Stimulated activated CD4-positive, alpha-beta T cell treated with anti-CD3 and anti-CD28 coated beads, TNF-alpha, amount 100 ng/mL, for 24 hours (primary cell): ENCODE results near the gene GALNTL6.
"Not testable (repeated sequence)": the region's sequence is repeated elsewhere in the genome, so short reads cannot be mapped to it uniquely, and the experiment has no call there.

Experiments
- DNase-seq, 3 experiments: peaks; one replicate each; pipeline ENCODE4 v3.0.0-alpha.2; 2020; ENCODE audit warnings: low read depth in 3 of 3

The GALNTL6 gene

DNA sequence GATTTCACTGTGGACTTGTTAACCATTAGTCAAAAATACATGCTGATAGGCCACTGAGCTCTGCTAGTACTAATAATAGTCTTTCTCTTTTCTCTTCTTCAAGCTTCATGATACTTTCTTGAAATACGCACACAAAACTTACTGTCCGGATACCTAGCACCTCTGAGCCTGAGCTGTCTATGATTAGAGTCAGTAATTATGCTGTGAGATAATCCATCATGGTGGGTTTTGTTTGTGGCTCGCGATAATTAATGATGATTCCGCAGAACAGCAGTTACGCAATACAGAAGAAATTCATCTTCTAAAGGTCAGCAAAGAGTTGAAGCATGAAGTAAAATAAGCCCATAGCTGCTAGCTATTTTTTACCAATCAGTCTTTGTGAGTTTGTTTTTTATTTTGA lies 843.9 kb downstream of the GALNTL6 start:
- DNase-seq, result no peak

DNA sequence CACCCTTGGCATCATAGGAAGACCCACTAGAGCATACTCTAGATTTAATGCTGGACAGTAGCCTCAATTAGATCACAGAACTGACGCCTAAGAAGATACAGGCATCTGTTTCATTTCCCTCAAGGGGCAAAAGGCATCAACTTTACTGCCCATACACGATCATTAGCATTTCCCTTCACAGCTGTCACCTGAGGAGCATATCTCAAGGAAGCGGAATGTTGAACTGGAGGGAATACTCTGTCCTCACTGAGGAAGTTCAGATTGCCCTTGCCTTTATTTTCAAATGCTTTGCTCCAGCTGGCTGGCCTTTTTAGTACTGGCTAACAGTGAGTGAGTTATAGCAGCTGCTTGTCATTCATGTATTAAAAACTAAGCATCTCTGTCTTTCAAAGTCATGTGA lies 847.0 kb downstream of the GALNTL6 start:
- no peak for DNase-seq

DNA sequence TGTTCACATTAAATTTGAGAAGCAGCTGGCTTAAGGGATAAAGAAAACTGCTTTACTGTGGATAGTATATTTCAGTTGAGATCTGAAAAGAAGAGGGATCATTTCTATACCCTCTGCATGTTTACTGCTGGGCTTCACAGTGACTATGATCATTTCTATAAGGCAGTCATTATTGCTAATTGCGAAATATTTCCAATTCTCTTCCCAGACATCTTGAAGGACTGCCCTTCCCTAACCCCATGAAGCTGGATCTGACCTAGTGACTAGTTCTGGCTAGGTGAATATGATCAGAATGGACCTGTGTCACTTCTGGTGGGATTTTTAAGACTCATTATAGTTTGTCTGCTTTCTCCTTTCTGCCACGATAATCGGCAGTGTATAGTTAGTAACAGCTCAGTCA lies 848.9 kb downstream of the GALNTL6 start:
- DNase-seq, result no peak

DNA sequence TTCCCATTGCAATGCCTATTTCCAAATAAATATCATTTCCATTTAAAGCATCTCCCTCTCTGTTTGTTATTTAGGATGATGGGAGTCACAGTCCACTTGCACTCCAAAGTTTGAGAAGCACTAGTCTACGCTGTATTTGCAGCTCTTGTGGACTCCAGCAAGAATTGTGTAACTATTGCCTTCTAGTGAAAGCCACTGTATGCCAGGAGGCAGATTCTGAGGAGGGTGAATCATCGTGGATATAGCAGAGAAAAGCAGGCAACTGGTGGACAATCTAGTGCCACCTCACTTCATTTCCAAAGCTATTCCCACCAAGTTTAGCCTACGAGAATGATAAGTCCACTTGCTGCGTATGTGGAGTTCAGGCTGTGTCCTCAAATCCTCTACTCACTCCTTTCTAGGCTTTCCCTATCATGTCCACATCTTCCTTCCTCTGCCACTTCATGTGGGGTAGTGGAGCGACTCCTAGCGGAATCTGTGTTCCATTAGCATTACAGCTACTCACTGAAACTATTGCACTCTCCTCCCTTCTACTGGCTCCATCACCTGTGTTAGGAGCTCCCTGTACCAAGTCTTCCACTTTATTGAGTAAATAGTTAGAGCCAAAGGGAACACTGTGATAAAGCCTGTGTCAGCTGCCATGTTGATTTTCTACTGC lies 853.6 kb downstream of the GALNTL6 start:
- DNase-seq, result no peak

DNA sequence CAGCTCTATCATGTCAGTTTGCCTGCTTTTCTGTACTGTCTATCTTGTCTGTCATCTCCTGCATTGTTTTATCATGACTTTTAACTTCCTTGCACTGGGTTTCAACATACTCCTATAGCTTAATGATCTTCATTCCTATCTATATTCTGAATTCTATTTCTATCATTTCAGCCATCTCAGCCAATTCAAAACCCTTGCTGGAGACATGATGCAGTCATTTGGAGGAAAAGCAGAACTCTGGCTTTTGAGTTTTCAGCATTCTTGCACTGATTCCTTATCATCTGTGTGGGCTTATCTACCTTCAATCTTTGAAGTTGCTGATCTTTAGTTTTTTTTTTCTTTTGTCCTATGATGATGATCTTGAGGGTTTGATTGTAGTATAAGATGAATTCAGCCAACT lies 861.6 kb downstream of the GALNTL6 start:
- no peak for DNase-seq

DNA sequence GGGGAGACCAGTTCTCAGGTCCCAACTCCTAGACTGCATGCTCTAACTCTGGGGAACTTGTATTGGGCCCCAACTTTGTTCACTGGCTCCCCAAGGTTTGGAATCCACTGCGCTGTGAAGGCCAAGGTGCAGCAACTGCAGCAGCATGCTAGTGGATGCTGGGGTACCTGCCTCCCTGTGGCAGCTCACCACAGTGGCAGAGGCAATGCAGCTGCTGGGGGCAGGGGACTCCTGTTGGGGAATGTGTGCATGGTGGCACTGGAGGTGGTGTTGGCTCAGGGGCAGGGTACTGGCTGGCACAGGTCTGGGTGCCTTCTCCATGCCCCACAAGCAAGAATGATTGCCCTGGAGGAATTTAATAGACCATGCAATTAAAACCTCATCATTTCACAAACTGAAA lies 862.0 kb downstream of the GALNTL6 start:
- DNase-seq, result no peak

DNA sequence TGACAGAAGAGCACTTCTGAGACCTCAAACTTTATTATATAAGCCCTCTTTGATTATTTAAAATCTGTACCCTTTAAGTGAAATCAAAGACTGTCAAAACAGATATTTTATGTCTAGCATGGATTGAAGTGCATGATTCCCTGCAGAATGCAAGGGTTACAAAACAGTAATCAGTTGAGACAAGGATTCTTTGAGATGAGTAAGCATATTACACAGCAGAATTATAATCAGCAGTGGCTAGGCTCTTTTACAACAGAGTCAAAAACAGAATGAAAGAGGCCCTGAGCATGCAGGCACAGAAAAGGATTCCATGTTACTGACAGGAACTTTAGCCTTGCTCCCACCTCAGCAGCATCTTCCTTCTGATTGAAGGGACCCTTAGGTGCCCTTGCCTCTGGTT lies 867.5 kb downstream of the GALNTL6 start:
- no peak for DNase-seq

DNA sequence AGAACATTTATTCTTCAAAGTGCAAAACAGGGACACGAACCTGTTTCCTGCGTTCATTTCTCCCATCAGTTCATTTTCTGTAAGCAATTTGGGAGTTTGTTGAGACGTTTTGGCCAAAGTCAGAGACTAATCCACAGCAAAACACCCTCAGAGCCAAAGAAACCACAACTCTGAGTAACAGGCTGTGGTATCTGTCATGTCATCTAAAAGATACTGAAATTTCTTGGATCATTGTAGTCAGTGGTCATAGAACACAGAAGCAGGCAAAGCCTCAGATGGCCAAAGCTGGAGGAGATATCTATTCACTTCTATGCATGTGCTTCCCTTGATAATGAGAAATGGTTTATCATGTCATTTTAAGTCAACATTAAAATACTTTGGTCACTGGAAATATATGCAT lies 869.8 kb downstream of the GALNTL6 start:
- no peak for DNase-seq

DNA sequence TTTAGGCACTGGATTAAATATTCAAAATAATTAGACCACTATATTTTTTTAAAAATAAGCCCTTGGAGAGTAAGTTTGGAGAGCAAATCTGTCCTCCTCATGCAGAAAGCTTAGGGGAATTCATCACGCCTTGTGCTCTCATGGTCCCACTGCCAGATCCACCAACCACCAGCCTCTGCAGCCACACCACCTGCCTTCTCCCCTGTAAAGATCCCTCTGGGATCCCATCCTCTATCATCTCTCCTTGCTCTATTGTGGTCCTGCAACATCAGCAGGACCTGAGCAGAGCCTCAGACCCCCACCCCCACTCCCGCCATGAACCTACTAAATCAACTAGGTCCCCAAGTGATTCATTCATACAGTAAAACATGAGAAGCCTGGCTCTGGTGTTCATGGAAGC lies 872.8 kb downstream of the GALNTL6 start:
- DNase-seq, result no peak

DNA sequence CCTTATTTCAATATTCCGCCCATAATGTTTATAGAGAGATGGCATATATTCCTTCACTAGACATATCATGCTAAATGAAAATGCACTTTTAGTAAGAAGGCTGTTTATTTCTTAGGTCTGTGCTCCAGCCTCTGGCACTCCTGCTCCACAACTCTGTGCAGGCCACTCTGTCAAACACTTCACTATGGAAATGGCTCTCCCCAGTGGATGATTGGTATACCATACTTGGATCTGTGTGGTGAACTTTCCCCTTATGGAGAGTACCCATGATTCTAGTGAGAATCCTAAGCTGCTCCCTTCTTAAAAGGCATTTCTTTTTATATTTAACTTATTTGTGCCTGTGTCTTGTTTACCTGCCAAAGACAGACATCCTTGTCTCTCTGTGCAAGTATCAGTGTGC lies 875.3 kb downstream of the GALNTL6 start:
- DNase-seq, result no peak

DNA sequence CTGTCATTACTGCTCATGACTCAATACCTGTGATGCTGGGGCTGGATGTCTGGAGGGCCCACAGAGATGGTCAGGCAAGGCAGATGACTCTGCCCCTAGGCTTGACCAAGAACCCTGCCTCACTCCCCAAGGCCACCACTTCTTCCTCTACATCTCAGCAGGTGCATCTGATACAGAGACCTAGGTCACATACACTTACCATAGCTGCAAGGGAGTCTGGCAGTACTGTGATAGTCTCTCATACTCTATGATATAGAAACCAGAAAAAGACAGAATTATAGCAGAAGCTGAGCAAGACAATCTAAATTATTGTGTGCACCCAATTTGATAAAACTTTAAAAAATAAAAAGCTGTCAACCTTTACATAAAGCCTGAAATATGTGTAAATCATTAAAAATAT lies 878.3 kb downstream of the GALNTL6 start:
- no peak for DNase-seq

DNA sequence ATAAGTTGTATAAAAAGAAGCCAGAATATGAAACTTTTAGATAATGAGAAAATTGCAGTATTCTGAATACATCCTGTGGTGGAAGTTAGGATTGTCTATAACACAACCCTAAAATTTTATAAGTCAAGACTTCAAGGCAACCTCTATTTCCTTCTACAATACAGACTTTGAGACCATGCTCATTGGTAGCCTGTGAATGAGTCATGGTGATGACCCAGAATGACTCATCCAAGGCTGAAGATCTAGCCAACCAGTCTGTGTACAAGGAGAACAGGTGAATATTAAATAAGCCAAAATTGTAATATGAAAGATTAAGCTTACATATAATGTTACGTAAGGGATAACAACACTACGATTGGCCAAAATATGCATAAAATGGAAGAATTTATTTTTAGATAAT lies 879.5 kb downstream of the GALNTL6 start:
- no peak for DNase-seq

DNA sequence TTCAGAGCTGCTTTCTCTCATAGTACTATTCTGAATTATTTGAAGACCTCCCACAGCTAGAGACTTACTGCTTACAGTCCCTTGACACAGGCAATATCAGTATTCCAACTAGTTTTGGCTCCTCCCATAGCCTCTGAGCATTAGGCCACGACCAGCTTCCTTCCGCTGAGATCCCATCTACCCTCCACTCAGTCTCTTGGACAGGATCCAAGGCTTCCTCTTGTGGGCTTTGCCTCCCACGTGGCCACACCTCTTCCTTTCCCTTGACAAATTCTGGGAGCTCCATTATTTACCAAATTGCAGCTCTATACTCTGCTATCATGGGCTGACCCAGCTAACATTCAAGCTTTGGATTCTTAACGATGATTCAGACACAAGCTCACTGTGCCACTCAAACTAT lies 885.1 kb downstream of the GALNTL6 start:
- DNase-seq, result no peak

DNA sequence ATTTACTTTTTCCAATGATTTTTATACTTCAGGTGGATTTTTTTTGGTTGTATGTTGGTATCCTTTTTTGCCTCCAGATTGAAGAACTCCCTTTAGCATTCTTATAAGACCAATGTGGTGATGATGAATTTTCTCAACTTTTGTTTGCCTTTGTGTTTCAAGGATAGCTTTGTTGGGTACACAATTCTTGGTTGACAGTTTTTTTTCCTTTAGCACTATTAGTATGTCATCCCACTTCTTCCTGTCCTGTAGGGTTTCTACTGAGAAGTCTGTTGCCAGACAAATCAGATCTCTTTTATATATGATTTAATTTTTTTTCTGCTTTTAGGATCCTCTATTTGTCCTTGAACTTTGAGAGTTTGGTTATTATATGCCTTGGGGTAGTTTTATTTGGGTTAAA lies 892.4 kb downstream of the GALNTL6 start:
- DNase-seq, result no peak

DNA sequence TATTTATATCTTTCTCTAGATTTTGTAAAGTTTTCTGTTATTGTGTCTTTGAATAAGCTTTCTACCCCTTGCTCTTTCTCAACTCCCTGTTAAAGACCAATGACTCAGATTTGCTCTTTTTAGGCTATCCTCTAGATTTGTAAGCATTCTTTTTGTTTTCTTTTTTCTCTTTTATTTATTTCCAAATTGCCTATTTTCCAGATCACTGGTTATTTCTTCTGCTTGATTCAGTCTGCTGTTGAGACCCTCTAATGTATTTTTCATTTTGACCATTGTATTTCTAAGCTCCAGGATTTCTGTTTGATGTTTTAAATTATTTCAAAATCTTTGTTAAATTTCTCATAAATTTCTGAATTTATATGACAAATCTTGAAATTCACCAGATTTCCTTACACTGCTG lies 892.8 kb downstream of the GALNTL6 start:
- no peak for DNase-seq

DNA sequence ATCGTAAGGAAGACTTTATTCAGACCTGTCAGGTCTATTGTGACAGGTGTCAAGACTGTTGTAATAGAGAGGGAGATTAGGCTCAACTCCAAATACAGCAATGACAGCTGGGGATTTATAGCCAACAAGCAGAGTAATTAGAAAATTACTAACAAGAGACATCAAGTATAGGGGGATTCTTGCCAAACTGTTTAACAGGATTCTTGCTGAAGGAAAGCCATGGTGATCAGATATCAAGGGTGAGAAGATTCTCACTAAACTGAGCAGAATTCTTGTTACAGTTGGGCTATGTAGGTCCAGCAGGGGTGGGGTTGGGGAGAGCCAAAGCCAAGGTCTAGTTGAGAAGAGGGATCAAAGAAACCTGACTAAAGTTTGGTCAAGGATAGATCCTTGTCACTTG lies 894.4 kb downstream of the GALNTL6 start:
- DNase-seq, result no peak

DNA sequence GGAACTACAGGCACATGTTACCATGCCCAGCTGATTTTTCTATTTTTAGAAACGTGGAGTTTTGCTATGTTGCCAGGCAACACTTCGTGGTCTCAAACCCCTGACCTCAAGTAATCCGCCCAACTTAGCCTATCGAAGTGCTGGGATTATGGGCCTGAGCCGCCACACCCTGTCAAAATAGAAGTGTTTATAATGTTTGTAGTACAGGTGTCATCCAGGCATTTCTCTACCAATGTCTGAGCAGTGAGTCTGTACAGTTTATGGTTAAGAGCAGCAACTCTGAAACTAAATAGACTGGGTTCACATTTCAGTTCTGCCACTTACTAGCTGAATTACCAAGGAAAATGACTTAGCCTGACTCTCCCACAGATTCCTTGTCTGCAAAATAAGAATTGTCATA lies 895.0 kb downstream of the GALNTL6 start:
- DNase-seq, result no peak

DNA sequence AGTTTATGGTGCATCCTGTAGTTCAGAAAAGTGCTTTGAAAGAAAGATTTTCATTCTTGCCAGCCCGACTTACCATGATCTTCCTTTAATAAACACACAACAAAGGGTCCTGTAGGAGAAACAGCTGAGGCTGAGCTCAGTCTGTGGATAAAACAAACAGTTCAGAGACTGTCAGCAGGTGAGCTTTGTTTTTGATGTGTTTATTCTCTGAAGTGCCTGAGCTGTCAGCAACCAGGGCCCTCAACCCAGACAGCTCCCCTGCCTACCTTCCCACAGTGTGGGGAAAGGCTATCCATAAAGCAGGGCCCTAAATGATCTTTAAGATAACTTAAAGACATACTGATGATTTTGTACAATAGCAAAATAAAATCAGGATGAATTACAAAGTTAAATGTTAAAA lies 896.2 kb downstream of the GALNTL6 start:
- no peak for DNase-seq

DNA sequence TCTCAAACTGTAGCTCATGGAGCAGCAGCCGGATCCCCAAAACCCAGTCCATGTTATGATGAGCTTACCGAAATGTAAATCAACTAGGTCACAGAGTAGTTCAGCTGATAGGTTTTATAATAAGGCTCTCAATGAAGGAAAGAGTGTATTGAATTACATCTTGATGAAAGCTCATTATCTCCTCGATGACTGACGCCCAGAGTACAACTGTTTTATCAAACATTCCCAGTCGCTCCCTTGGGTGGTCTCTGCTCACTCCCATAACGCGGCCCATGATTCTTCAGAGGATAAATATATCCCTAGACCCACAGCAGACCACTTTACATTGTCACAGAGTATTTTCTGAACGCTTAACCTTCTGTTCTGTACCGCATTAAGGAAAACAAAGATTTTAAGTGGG lies 903.1 kb downstream of the GALNTL6 start:
- DNase-seq, result no peak

DNA sequence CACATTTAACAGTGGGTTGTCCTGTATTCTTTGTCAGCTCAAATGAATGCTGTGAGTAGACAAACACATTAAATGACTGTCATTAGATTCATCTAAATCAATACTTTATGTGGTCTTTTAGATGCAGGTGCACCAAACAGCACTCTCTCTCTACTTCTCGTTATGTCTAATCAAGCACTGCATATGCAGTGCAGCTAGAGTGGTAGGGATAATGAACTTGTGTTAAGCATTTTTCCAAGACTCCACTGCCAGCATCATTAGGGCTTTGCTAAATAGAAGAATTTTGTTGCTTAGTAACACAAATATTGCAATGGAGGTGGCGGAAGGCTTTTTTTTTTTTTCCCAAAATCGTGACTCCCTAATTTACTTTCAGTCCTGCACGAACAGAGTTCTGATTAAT lies 908.5 kb downstream of the GALNTL6 start:
- no peak for DNase-seq

DNA sequence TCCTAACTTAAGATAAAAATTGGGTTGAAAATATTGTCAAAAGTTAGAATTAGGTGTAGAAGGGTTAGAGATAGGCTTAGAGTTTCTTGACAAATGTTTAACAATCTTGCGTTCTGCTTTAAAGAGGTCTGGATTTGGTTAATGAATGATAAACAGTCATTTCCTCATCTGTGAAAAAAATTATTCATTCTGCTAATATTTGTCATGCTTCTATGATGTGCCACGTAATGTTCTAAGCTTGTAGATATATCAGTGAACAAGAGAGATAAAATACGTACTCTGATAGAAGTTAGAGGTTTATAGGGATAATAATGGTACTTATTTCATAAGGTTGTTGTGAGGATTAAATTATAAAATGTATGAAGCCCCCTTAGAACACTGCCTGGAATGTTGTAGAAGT lies 912.4 kb downstream of the GALNTL6 start:
- DNase-seq, result no peak

DNA sequence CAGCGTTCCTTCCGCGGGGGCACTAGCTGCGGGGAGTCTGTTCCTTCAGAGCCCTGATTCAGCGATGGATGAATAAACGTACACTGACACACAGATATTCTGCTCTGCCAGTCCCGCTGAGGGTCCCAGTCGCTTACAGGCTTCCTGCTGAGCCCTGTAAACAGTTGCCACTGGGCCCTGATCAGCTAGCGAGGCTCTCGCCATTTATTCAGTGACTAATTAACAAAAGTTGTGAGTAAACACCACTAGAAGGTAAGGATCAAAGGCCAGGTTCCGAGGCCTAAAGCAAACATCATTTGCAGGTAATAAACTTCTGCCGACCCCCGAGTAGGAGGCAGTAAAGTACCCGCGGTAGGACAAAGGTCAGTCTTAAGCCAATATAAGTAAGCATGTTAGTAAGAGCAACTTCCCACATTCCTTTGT lies 912.8 kb downstream of the GALNTL6 start:
- DNase-seq, result no peak

DNA sequence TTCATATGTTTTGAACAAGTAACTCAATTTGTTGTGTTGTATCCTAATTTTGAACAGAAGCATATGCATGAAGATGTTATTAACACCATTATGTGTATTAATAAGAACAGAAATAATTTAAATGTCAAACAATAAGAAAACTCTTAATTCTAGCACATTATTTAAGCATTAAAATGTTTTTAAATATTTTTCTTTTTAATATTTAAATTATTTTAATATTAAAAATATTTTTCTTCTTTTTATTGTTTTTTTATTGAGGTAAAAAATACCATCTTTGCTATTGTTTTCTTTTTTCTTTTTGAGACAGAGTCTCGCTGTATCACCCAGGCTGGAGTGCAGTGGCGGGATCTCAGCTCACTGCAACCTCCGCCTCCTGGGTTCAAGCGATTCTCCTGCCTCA lies 914.4 kb downstream of the GALNTL6 start:
- DNase-seq, result no peak

DNA sequence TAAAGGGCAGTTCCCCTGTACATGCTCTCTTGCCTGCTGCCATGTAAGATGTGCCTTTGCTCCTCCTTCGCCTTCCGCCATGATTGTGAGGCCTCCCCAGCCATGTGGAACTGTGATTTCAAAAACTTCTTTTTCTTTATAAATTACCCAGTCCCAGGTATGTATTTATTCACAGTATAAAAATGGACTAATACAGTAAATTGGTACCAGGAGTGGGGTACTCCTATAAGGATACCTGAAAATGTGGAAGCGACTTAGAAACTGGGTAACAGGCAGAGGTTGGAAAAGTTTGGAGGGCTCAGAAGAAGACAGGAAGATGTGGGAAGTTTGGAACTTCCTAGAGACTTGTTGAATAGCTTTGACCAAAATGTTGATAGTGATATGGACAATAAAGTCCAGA lies 920.4 kb downstream of the GALNTL6 start:
- DNase-seq, result not testable (repeated sequence)

DNA sequence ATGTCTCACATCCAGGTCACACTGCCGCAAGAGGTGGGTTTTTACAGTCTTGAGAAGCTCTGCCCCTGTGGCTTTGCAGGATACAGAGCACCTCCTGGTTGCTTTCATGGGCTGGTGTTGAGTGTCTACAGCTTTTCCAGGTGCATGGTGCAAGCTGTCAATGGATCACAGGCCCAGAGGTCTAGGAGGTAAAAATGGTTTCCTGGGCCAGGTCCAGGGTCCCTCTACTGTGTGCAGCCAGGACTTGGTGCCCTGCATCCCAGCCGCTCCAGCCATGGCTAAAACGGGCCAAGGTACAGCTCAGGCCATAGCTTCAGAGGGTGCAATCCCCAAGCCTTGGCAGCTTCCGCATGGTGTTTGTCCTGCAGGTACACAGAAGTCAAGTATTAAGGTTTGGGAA lies 921.4 kb downstream of the GALNTL6 start:
- DNase-seq, result no peak
